Endothelial cell (in vitro differentiated cells): ENCODE data around the gene DNAH11. TPM values are rescaled to one million over a fixed set of nuclear protein-coding genes. Genes with fewer than 3 reads are reported as not detected.
A peak's percentile ranks its signal among the peaks of the same experiment; 100 is the strongest.

Experiments used
- DNase-seq: peaks from one replicate; pipeline ENCODE4 v3.0.0; 2021; ENCODE audit warnings: low spot score
- H3K27ac Mint-ChIP-seq: one replicate; pipeline ENCODE4 v1.8.0; 2021; ENCODE audit warnings: mixed read lengths, inconsistent platforms; ENCODE audit not compliant: unreplicated experiment
- H3K27me3 Mint-ChIP-seq: one replicate; pipeline ENCODE4 v1.8.0; 2021; ENCODE audit warnings: mild to moderate bottlenecking, moderate library complexity, mixed read lengths, inconsistent platforms; ENCODE audit not compliant: unreplicated experiment
- H3K36me3 Mint-ChIP-seq: one replicate; pipeline ENCODE4 v1.8.0; 2021; ENCODE audit warnings: mild to moderate bottlenecking, low read depth, mixed read lengths, inconsistent platforms; ENCODE audit not compliant: unreplicated experiment
- H3K4me1 Mint-ChIP-seq: one replicate; pipeline ENCODE4 v1.8.0; 2021; ENCODE audit warnings: mild to moderate bottlenecking, mixed read lengths, inconsistent platforms; ENCODE audit not compliant: unreplicated experiment
- H3K4me3 Mint-ChIP-seq: one replicate; pipeline ENCODE4 v1.8.0; 2021; ENCODE audit warnings: mild to moderate bottlenecking, mixed read lengths, inconsistent platforms; ENCODE audit not compliant: unreplicated experiment
- H3K9me3 Mint-ChIP-seq: one replicate; pipeline ENCODE4 v1.8.0; 2021; ENCODE audit warnings: mixed read lengths, inconsistent platforms; ENCODE audit not compliant: unreplicated experiment
- CTCF ChIP-seq: fragments of 200-600 bp; sonication (generic); IDR thresholded peaks from one replicate; pipeline ENCODE4 v1.5.0; 2021; ENCODE audit warnings: antibody characterized with exemption; ENCODE audit not compliant: unreplicated experiment
- total RNA-seq: library from RNA; stranded (reverse); fragmentation: NEBNext Ultra II Directional; extraction: Animal tissue kit (Norgen Biotek cat#: 25700); gene quantifications from one replicate; pipeline ENCODE4 v1.2.1, GENCODE V29; 2021; ENCODE audit not compliant: unreplicated experiment

Gene DNAH11
- total RNA-seq, 1 donor from 2014 or later = 0.18 TPM

- H3K27me3 Mint-ChIP-seq = no peaks in the 10 kb centered on the region
- H3K9me3 Mint-ChIP-seq = no peaks in the 10 kb centered on the region
- no peak for TF ChIP-seq CTCF
- peaks cover 31% of the 10 kb centered on the region for H3K4me1 Mint-ChIP-seq
- no peak overlapping the region for H3K4me3 Mint-ChIP-seq
- DNase-seq = no peak
- H3K27ac Mint-ChIP-seq = peak overlapping the region; percentile 37
- no peaks in the 10 kb centered on the region for H3K36me3 Mint-ChIP-seq
Observed at GRCh38 chr7:21948887-21949540, 406.2 kb downstream of the DNAH11 start.

Other genes starting within 250 kb of the DNAH11 start
- 9.3 TPM for gene SP4, start 115.0 kb upstream of the DNAH11 start, total RNA-seq